Measurements from ENCODE around the gene GALNT9.
A peak's percentile ranks its signal among the peaks of the same experiment; 100 is the strongest.

The GALNT9 gene

GRCh38 chr12:132178801-132179401 lies 150.5 kb downstream of the GALNT9 start:
- DNase-seq = peak; percentile 48

DNA sequence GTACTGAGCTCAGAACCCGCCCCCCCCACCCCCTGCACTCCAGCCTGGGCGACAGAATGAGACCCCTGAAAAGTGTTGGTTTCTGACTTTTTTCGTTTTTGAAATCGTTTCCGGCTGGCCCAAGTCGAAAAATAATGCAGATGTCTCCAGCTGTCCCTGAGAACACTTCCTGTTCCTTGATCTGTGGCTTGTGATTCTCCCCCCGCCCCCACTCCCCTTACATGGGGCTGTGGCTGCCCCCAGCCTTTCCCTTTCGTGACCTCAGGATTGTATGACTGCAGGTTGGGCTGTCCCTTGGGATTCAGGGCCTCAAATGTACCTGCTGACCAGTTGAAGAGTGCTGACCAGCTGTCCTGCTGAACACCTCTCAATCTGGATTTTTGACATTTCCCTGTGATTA lies 151.1 kb downstream of the GALNT9 start:
- DNase-seq = no peak

DNA sequence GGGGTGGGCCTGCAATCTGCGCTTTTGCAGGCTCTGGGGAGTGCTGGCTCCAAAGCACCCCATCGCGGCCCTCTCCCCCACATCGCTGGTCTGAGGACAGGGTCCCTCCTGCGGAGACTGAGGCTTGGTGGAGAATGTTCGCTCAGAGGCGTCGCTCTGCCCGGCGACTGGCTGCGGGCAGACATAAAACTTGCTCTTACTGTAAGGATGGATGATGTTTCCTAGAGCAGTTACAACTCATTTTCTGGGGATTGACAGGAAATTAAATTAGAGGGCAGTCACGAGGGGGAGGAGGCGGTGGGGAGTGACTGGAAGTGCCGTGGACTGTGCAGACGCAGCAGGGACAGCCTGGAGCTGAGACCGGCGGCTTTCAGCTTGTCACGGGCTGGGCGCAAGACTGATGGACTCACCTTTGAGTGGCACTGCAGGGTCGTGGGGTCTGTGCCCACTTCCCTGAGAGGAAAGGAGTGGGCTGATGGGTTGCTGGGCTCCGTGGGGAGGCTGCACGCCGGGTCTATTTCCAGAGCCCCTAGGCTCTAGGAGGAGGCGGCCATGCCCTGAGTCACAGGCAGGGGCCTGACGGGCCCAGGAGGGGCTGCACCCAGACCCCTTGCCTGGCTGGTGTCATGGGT lies 152.4 kb downstream of the GALNT9 start:
- DNase-seq = no peak

DNA sequence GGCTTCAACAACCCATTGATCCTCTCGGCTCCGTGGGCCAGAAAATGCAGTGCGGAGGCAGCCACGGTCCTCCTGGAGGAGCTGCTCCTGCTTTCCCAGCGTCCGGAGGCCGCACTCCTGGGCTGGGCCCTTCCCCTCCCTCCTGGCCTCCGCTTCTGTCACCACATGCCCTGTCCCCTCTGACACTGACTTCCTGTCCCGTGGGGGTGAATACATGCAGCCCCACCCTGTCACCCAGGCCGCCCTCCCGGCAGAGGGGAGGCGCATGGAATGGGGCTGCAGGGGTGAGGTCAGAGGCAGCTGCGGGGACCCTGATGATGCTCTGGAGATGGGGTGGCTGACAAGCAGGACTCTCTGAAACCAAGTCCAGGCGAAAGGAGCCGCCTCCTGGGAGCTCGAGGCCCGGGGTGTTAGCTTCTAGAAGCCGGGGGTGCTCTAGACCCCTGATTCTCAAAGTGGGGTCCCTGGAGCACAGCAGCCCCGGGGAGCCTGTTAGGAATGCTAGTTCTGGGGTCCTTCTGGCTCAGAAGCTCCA lies 152.9 kb downstream of the GALNT9 start:
- no peak for DNase-seq

GRCh38 chr12:132175496-132176384 lies 153.6 kb downstream of the GALNT9 start:
- DNase-seq = no peak

GRCh38 chr12:132174839-132175490 lies 154.4 kb downstream of the GALNT9 start:
- DNase-seq = no peak

DNA sequence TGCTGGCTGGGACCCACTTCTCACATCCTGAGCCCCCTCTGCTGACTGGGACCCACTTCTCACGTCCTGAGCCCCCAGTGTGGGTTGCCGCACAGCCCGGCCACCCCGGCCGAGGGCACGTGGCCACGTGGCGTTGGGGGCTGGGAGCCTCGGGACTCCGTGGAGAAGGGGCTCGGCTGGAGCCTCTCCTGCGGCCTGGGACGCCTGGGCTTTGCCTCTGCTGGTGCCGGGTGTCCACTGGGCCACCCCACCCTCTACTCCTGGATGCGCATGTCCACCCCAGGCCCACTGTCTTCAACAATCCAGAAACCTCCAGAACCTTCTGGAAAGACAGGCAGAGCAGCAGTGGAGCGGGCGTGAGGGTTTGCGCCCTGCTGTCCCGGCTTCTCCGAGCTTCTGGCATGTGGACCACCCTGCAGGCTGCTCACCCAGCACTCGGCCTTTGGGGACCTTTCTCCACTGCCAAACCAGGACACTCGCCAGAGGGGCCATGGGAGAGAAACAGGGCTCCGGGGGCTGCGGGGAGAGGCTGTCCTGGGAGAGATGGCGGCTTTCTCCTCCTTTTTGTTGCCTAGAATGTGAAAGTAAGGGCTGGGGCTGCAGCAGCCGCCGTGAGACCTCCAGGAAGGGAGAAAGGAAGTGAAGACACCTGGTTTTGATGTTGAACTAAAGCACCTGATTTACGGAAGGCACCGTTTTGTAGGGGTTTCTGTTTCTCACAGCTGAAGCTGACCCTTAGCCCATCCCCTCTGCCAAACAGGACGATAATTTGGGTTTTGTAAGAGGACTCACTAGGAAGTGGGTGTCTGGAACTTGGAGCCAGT lies 155.2 kb downstream of the GALNT9 start:
- DNase-seq = no peak

DNA sequence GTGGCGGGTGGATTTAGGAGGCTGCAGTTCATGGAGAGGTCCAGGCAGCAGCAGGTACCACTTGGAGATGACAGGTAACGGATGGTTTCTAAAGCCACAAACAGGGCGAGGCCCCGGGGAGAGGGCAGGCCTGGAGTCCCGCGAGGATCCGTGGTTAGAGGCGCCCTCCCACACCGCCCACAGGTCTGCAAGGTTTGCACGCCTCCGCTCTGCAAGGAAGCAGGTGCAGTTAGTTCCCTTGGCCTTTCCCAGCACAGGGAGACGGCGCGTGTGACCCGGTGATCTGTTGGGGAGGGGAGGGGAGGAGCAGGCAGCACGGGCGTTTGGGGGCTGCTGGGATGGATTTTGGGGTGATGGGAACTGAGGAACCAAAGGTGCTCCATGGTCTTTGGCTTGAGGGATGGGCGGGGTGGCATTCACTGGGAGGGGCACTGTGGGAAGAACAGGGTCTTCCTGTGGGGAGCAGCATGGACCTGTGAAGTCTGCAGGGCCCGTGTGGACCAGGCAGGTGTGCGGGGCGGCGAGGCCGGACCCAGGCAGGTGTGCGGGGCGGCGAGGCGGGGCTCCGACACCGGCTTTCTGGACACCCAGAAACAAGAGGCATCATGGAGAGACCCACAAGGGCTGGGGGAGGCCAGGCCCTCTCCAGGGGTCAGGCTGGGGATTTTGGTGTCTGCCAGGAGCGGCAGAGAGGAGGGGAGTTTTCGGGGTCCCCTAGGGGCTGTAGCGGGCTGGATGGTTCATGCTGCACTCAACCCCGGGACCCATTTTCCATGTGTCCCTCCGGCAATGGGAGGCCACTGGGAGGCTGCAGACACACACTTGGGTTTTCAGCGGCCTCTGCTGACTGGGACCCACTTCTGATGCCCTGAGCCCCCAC lies 156.0 kb downstream of the GALNT9 start:
- DNase-seq = no peak

DNA sequence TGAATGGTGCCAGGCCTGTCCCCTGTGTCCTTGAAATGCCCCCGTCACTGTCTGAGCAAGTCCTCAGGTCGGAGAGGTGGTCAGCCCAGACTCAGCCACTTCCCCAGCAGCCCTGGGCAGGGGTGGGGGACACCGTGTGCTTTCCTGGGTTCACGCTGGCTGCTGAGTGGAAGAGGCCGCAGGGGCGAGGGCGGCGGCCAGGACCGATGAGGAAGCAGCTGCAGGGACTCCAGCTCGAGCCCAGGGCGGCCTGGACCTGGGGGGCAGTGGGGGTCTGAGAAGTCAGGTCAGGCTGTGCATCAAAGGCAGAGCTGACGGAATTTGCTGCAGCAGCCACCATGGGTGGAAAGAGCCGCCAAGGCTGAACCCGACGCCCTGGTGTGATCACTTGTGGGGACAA lies 156.8 kb downstream of the GALNT9 start:
- no peak for DNase-seq

DNA sequence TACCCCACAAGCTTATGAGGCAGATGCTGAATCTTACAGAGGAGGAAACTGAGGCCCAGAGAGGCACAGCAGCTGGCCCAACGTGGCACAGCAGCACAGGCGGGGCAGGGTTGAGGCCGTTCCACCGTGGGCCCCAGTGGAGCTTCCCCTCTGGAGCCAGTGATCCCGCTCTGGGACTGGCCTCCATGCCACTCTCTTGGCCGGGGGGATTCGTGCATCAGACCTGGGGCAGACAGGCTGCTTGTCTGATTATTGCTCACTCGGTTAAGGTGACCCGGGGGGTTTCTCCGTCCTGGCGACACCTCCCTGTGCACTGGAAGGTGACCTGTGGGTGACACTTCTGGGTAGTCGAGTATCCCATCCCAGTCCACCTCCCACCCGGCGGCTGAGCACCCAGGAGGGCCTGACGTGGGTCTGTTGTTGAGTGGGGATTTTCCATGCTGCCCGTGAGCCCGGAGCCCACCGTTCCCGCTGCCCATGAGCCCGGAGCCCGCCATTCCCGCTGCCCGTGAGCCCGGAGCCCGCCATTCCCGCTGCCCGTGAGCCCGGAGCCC lies 157.3 kb downstream of the GALNT9 start:
- no peak for DNase-seq

- DNase-seq = no peak
Measured at GRCh38 chr12:132171293-132171967, 158.0 kb downstream of the GALNT9 start.

DNA sequence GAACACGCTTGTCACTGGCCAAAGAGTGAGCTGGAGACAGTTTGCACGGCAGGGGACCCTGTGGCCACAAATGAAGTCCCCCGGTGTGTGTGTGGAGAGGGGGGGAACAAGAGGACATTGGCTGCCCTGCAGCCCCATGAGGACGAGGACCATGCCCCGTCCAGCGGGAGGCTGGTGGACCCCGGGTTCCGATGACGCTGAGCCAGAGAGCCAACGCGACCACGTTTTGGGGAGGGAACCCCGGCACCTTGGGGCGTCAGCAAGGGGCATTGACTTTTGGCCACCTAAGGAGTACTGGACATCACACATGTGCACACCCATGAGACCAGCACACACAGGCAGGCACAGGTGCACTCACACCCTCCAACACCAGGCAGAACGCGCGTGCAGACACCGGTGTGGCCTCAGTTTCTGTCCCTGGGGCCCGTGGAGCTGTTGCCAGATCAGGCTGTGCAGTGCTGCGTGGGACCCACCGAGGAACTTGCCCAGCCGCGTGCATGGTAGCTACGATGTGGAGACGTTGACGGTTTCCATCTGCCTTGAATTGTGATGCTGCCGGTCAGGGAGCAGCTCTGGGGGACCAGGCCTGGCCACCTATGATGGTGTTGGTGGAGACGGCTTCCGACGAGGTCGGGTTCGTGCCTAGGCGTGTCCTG lies 158.6 kb downstream of the GALNT9 start:
- DNase-seq = no peak

- DNase-seq = peak; percentile 24
Measured at GRCh38 chr12:132170094-132170636, 159.2 kb downstream of the GALNT9 start.

DNA sequence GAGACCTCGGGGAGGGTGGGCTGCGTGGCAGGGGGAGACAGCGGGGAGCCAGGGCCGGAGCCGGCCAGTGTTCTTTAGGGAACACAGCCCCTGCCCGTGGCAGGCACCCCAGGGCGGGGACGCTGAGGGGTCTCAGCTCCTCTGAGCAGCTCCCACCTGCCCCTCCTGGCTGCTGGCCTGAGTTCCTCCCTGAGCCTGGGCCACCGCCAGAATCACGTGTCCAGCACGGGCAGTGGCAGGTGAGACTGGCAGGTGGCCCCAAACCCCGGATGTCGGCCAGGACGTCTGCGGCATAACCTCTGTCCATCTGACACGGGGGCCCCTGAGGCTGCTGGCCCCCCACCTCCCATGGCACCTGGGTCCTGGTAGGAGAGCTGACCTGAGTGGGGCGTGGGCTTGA lies 160.0 kb downstream of the GALNT9 start:
- DNase-seq = no peak

GRCh38 chr12:132168311-132169031 lies 160.9 kb downstream of the GALNT9 start:
- no peak for DNase-seq

- no peak for DNase-seq
Measured at GRCh38 chr12:132167611-132168310, 161.6 kb downstream of the GALNT9 start.

DNA sequence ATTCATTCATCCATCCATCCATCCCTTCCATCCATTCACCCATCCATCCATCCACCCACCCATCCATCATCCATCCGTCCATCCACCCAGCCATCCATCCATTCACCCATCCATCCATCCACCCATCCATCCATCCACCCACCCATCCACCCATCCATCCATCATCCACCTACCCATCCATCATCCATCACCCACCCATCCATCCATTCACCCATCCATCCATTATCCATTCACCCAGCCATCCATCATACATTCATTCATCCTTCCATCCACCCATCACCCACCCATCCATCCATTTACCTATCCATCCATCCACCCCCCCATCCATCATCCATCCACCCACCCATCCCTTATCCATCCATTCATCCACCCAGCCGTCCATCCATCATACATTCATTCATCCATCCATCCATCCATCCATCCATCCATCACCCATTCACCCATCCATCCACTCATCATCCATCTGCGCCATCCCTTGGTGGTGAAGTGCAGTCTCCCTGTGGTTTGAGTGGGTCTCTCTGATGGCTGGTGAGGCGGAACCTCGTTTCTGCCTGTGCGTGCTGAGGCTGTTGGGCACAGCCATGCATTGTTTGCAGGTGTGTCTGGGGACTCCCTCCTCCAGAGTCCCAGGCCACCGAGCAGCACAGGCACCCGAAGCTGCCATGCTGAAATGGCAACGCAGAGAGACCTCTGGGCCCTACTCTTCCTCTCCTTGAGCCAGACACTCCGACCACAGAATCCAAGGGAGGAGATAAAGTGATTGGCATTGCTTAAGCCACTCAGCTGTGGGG lies 162.4 kb downstream of the GALNT9 start:
- no peak for DNase-seq
